ENCODE measurements around the gene ARPC5.
A peak's percentile ranks its signal among the peaks of the same experiment; 100 is the strongest.
"Not testable (repeated sequence)": the region's sequence is repeated elsewhere in the genome, so short reads cannot be mapped to it uniquely, and the experiment has no call there.

ARPC5 gene

DNA sequence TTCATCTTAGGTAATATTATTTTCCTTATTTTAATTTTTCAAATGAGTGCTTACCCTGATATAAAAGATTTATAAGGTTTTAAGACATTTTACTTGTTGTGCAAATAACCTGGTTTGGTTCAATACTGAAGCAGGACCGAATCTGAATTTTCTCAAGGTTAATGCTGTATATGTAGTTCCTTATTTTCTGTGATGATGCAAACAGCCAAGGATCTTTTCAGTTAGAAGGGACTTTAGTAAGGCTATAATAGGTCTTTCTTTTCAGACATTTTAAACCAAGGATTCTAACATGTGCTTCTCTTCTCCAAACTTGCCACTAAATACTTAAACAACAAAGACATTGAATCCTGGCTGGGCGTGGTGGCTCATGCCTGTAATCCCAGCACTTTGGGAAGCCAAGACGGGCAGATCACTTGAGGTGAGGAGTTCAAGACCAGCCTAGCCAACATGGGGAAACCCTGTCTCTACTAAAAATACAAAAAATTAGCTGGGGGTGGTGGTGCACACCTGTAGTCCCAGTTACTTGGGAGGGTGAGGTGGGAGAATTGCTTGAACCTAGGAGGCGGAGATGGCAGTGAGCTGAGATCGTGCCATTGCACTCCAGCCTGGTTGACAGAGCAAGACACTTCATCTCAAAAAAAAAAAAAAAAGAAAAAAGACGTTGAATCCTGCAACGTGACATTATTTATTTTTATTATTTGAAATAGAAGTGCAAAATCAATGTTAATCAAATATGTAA lies 3.2 kb upstream of the ARPC5 start:
- Histone ChIP-seq H3K9ac (ENCODE audit: low read length) (no peak overlapping the region), H3K27me3 (ENCODE audit: control insufficient read depth, insufficient read depth, low read length) (no peaks in the 10 kb centered on the region), H3K36me3 (ENCODE audit: control insufficient read depth, insufficient read depth, low read length) (no peaks in the 10 kb centered on the region), H3K4me1 (ENCODE audit: control insufficient read depth, insufficient read depth, low read length) (no peaks in the 10 kb centered on the region), H3K4me3 (ENCODE audit: low read length) (no peak overlapping the region), H3K27ac (ENCODE audit: low read depth, low read length) (no peak overlapping the region)

DNA sequence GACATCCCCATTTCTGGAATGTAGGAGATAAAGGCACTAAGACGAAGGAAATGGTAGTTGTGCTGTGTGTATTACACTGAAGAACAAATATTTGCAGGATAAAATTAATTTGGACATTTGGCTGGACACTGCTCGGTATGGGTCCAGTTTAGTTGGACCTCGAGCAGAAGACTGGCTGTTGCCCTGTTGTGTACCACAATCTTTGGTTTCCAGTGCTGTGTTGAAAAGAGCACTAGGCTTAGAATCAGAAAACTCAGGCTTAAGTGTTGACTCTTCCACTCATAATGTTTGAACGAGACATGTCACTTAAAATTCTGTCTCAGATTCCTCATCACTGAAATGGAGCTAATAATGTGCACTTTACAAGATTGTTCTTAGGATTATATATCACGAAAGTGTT lies 1.2 kb upstream of the ARPC5 start:
- H3K27me3 ChIP-seq (ENCODE audit: control insufficient read depth, insufficient read depth, low read length), result no peaks in the 10 kb centered on the region
- H3K36me3 ChIP-seq (ENCODE audit: control insufficient read depth, insufficient read depth, low read length), result no peaks in the 10 kb centered on the region
- no peak overlapping the region for H3K9ac ChIP-seq (ENCODE audit: low read length)
- H3K4me1 ChIP-seq (ENCODE audit: control insufficient read depth, insufficient read depth, low read length), result peaks cover 6% of the 10 kb centered on the region
- H3K27ac ChIP-seq (ENCODE audit: low read depth, low read length), result no peak overlapping the region
- H3K4me3 ChIP-seq (ENCODE audit: low read length), result no peak overlapping the region

GRCh38 chr1:183636334-183636682 lies 725 bp upstream of the ARPC5 start:
- H3K4me3 ChIP-seq (ENCODE audit: low read length), result peak overlapping the region; percentile 78
- no peak overlapping the region for H3K9ac ChIP-seq (ENCODE audit: low read length)
- no peaks in the 10 kb centered on the region for H3K27me3 ChIP-seq (ENCODE audit: control insufficient read depth, insufficient read depth, low read length)
- peaks cover 8% of the 10 kb centered on the region for H3K4me1 ChIP-seq (ENCODE audit: control insufficient read depth, insufficient read depth, low read length)
- H3K36me3 ChIP-seq (ENCODE audit: control insufficient read depth, insufficient read depth, low read length), result no peaks in the 10 kb centered on the region
- no peak overlapping the region for H3K27ac ChIP-seq (ENCODE audit: low read depth, low read length)

DNA sequence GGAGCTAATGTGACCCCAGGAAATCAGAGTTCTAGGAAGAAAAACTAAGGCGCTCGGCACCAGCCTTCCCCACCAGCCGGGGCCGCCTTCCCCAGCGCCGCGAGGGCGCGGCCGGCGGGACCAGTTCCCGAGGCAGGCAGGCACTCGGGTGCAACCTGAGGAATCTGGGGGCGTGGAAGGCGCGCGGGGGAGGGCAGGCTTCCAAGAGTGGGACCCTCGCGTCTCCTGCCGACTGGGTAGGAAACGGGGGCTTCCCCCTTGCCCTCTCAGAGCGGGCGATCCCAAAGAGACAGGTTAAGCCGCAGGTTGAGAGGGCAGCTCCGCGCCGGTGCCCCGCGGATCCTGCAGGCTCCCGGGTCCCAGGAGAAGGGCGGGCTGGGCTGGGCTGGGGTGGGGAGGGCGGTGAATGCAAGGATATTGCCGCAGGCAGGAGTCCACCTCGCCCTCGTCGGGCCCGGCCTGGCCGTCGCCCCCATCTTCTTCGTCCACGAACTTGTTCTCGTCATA lies 431 bp downstream of the ARPC5 start:
- Histone ChIP-seq H3K27me3 (ENCODE audit: control insufficient read depth, insufficient read depth, low read length) (no peaks in the 10 kb centered on the region), H3K36me3 (ENCODE audit: control insufficient read depth, insufficient read depth, low read length) (peaks cover 6% of the 10 kb centered on the region), H3K27ac (ENCODE audit: low read depth, low read length) (peak overlapping the region; percentile 97), H3K9ac (ENCODE audit: low read length) (peak overlapping the region; percentile 76), H3K4me3 (ENCODE audit: low read length) (peak overlapping the region; percentile 92), H3K4me1 (ENCODE audit: control insufficient read depth, insufficient read depth, low read length) (peaks cover 17% of the 10 kb centered on the region)

DNA sequence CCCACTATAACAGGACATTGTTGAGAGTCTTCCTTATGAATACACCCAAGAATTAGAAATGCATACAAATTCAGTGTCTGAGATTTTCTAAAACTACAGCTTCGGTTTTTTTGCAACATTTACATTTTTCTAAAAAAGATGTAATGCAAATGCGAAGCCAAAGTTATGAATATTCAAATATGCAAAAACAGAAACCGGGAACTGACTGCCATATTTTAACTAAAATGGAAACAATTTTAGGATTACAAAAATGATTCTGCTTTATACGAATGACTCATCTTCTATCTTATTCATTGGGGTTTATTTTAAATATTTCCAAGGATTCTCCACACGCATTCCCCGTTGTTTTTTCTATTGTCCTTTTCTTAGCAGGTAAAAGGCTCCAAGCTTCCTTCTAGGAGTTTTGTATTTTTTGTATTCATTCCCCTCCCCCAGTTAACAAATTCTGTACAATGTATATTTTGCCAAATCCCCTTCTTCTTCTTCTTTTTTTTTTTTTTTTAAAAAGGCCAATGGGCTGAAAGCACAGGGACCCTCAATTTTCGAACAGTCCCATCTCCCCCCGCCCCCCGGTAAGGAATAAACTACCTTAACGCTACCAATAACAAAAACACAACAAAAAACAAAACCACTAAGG lies 1.0 kb downstream of the ARPC5 start:
- H3K4me1 ChIP-seq (ENCODE audit: control insufficient read depth, insufficient read depth, low read length), result peaks cover 17% of the 10 kb centered on the region
- peaks cover 6% of the 10 kb centered on the region for H3K36me3 ChIP-seq (ENCODE audit: control insufficient read depth, insufficient read depth, low read length)
- peak overlapping the region; percentile 76 for H3K9ac ChIP-seq (ENCODE audit: low read length)

GRCh38 chr1:183633676-183634343 lies 1.8 kb downstream of the ARPC5 start:
- peak overlapping the region; percentile 40 for H3K9ac ChIP-seq (ENCODE audit: low read length)
- H3K4me3 ChIP-seq (ENCODE audit: low read length), result peak overlapping the region; percentile 92
- peaks cover 17% of the 10 kb centered on the region for H3K4me1 ChIP-seq (ENCODE audit: control insufficient read depth, insufficient read depth, low read length)
- H3K27me3 ChIP-seq (ENCODE audit: control insufficient read depth, insufficient read depth, low read length), result no peaks in the 10 kb centered on the region
- H3K27ac ChIP-seq (ENCODE audit: low read depth, low read length), result peak overlapping the region; percentile 97
- H3K36me3 ChIP-seq (ENCODE audit: control insufficient read depth, insufficient read depth, low read length), result peaks cover 6% of the 10 kb centered on the region

More for the DNA sequence above, 1.0 kb downstream of the ARPC5 start:
- Histone ChIP-seq H3K27me3 (ENCODE audit: control insufficient read depth, insufficient read depth, low read length) (no peaks in the 10 kb centered on the region), H3K4me3 (ENCODE audit: low read length) (peak overlapping the region; percentile 92), H3K27ac (ENCODE audit: low read depth, low read length) (peak overlapping the region; percentile 97)

GRCh38 chr1:183632964-183633363 lies 2.6 kb downstream of the ARPC5 start:
- Histone ChIP-seq H3K4me1 (ENCODE audit: control insufficient read depth, insufficient read depth, low read length) (peaks cover 17% of the 10 kb centered on the region), H3K36me3 (ENCODE audit: control insufficient read depth, insufficient read depth, low read length) (peaks cover 10% of the 10 kb centered on the region), H3K9ac (ENCODE audit: low read length) (peak overlapping the region; percentile 39), H3K27me3 (ENCODE audit: control insufficient read depth, insufficient read depth, low read length) (no peaks in the 10 kb centered on the region), H3K4me3 (ENCODE audit: low read length) (peak overlapping the region; percentile 47), H3K27ac (ENCODE audit: low read depth, low read length) (peak overlapping the region; percentile 97)

DNA sequence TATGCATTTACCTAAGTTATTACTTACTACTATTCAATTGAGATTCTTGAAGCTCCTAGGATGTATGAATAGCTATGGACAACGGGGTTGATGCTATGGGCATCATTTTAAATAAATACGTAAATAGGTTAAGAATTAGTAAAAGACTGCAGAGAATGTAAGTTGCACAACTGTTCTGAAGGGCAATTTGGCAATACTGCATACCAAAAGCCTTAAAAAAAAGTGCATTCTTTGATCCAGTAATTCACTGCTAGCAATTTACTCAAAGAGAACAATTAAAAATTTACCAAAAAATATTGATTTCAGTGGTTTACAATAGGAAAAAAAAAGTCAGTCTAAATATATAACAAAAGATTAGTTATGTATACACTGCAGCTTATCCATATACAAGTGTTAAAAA lies 3.5 kb downstream of the ARPC5 start:
- Histone ChIP-seq H3K27me3 (ENCODE audit: control insufficient read depth, insufficient read depth, low read length) (no peaks in the 10 kb centered on the region), H3K27ac (ENCODE audit: low read depth, low read length) (peak overlapping the region; percentile 97), H3K36me3 (ENCODE audit: control insufficient read depth, insufficient read depth, low read length) (peaks cover 10% of the 10 kb centered on the region), H3K9ac (ENCODE audit: low read length) (no peak overlapping the region), H3K4me1 (ENCODE audit: control insufficient read depth, insufficient read depth, low read length) (peaks cover 17% of the 10 kb centered on the region), H3K4me3 (ENCODE audit: low read length) (peak overlapping the region; percentile 47)

DNA sequence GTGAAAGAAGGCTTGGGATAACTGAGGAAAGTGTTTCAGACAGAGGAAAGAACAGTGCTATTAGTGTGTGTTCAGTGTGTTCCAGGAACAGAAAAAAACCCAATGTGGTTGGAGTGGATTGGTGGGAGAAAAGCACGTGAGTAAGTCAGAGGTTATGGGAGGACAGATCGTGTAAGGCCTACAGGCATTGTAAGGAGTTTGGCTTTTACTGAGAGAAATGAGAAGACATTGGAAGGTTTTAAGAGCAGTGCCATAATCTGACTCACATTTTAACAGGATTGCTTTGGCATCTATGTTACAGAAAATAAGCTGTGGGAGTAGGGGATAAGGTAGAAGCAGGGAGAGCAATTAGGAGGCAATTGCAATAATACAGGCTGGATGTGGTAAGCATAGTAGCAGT lies 4.8 kb downstream of the ARPC5 start:
- Histone ChIP-seq H3K27me3 (ENCODE audit: control insufficient read depth, insufficient read depth, low read length) (no peaks in the 10 kb centered on the region), H3K4me3 (ENCODE audit: low read length) (peak overlapping the region; percentile 37), H3K9ac (ENCODE audit: low read length) (no peak overlapping the region), H3K4me1 (ENCODE audit: control insufficient read depth, insufficient read depth, low read length) (peaks cover 22% of the 10 kb centered on the region), H3K27ac (ENCODE audit: low read depth, low read length) (peak overlapping the region; percentile 24), H3K36me3 (ENCODE audit: control insufficient read depth, insufficient read depth, low read length) (peaks cover 10% of the 10 kb centered on the region)

DNA sequence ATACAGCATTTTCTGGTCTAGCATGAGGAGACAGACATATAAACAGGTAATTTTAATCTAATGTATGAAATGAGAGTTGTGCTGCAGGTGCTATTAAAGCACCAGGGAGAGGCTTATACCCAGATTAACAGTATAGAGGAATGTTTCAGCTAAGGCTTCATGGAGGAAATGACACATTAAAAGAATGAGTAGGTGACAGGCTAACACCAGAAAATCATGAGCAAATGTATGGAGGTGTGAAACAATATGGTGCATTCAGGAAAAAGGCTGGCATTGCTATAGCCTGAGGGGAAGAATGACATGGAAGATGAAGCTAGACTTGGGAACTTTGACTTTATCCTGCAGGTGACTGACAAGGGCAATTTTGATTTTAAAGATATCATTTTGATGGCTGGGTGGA lies 7.0 kb downstream of the ARPC5 start:
- Histone ChIP-seq H3K27me3 (ENCODE audit: control insufficient read depth, insufficient read depth, low read length) (no peaks in the 10 kb centered on the region), H3K27ac (ENCODE audit: low read depth, low read length) (no peak overlapping the region), H3K4me1 (ENCODE audit: control insufficient read depth, insufficient read depth, low read length) (peaks cover 22% of the 10 kb centered on the region), H3K9ac (ENCODE audit: low read length) (no peak overlapping the region), H3K36me3 (ENCODE audit: control insufficient read depth, insufficient read depth, low read length) (peaks cover 10% of the 10 kb centered on the region), H3K4me3 (ENCODE audit: low read length) (no peak overlapping the region)

- H3K9ac ChIP-seq (ENCODE audit: low read length); H3K4me3 ChIP-seq (ENCODE audit: low read length); H3K27ac ChIP-seq (ENCODE audit: low read depth, low read length); H3K27me3 ChIP-seq (ENCODE audit: control insufficient read depth, insufficient read depth, low read length): not testable (repeated sequence)
- Histone ChIP-seq H3K4me1 (ENCODE audit: control insufficient read depth, insufficient read depth, low read length) (peaks cover 13% of the 10 kb centered on the region), H3K36me3 (ENCODE audit: control insufficient read depth, insufficient read depth, low read length) (peaks cover 10% of the 10 kb centered on the region)
Measured at GRCh38 chr1:183626236-183626635, 9.3 kb downstream of the ARPC5 start.

GRCh38 chr1:183622884-183623785 lies 12.4 kb downstream of the ARPC5 start:
- Histone ChIP-seq H3K4me3 (ENCODE audit: low read length) (no peak overlapping the region), H3K9ac (ENCODE audit: low read length) (no peak overlapping the region), H3K27ac (ENCODE audit: low read depth, low read length) (peak overlapping the region; percentile 10), H3K4me1 (ENCODE audit: control insufficient read depth, insufficient read depth, low read length) (peaks cover 5% of the 10 kb centered on the region), H3K36me3 (ENCODE audit: control insufficient read depth, insufficient read depth, low read length) (no peaks in the 10 kb centered on the region), H3K27me3 (ENCODE audit: control insufficient read depth, insufficient read depth, low read length) (no peaks in the 10 kb centered on the region)

Data from rectal smooth muscle tissue (tissue), 1 donor.